Activated T-cell treated with anti-CD3 and anti-CD28 coated beads, Interleukin-2, amount 50 U/mL, for 24 hours (primary cell): ENCODE results near the gene ARFGEF2.

Source experiments
- DNase-seq: peaks from one replicate; pipeline ENCODE4 v3.0.0-alpha.2; 2020
- H3K27ac Mint-ChIP-seq: 2 replicates; pipeline ENCODE4 v1.8.0; 2020; ENCODE audit warnings: mild to moderate bottlenecking, mixed read lengths
- H3K27me3 Mint-ChIP-seq: 2 replicates; pipeline ENCODE4 v1.8.0; 2020; ENCODE audit warnings: mixed read lengths
- H3K36me3 Mint-ChIP-seq: 2 replicates; pipeline ENCODE4 v1.8.0; 2020; ENCODE audit warnings: low read depth, mixed read lengths
- H3K4me1 Mint-ChIP-seq: 2 replicates; pipeline ENCODE4 v1.8.0; 2020; ENCODE audit warnings: low read depth, mixed read lengths
- H3K4me3 Mint-ChIP-seq: 2 replicates; pipeline ENCODE4 v1.8.0; 2020; ENCODE audit warnings: mild to moderate bottlenecking, moderate library complexity, mixed read lengths
- H3K9me3 Mint-ChIP-seq: 2 replicates; pipeline ENCODE4 v1.8.0; 2020; ENCODE audit warnings: mixed read lengths

The ARFGEF2 gene

DNA sequence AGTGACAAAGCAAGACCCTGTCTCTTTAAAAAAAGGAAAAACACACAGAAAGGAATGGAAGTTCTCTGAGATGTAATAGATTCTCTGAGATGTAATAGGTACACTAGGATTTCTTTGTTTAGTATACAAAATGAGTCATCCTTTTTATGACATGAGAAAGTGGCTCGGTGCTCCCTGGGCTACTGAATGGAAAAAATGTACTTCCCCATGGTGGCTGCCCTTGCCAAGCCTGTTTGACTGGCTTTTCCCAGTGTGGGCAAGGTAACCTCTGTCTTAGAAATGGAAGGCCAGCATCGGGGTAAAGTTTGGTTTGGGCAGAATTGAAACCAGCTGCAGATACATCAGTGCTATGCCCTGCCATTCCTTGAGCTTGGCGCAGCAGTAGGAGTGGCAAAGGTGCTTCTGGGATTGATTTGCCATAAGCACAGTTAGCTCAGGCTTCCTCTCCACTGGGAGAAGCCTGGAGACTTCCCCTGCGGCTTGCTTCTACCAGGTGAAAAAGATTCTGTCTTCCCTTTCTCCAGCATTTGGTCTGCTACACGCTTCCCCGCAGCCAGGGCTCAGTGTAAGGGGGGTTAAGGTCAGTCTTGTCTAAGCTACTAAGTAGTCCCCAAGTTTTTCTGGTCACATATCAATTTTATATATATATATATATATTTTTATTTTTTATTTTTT, 24.5 kb downstream of the ARFGEF2 start:
- Mint-ChIP-seq H3K36me3 (peaks cover 71% of the 10 kb centered on the region), H3K27ac (peak overlapping the region; percentile 34), H3K27me3 (no peaks in the 10 kb centered on the region), H3K4me1 (no peaks in the 10 kb centered on the region), H3K4me3 (no peak overlapping the region), H3K9me3 (no peaks in the 10 kb centered on the region)
- DNase-seq: no peak

DNA sequence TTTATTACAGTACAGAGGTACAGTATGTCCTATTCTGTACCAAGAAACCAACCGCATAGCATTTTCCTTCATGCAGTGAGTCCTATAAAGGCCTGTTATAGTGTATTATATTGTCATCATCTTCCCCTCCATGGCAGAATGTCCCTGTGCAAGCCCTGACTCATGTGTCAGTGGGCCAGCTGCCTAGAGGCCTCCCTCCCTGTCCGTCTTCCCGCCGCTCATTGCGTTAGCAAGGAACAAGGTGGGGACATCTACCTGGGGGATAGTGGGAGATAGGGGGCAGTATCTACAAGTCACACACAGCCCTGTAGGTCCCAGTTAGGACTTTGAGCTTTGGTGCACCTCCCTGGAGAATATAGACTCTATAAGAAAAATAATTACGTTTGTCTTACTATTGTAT, 27.1 kb downstream of the ARFGEF2 start:
- Mint-ChIP-seq H3K36me3 (peaks cover 77% of the 10 kb centered on the region), H3K9me3 (no peaks in the 10 kb centered on the region), H3K27ac (no peak overlapping the region), H3K4me3 (no peak overlapping the region), H3K27me3 (no peaks in the 10 kb centered on the region), H3K4me1 (no peaks in the 10 kb centered on the region)
- DNase-seq: no peak

DNA sequence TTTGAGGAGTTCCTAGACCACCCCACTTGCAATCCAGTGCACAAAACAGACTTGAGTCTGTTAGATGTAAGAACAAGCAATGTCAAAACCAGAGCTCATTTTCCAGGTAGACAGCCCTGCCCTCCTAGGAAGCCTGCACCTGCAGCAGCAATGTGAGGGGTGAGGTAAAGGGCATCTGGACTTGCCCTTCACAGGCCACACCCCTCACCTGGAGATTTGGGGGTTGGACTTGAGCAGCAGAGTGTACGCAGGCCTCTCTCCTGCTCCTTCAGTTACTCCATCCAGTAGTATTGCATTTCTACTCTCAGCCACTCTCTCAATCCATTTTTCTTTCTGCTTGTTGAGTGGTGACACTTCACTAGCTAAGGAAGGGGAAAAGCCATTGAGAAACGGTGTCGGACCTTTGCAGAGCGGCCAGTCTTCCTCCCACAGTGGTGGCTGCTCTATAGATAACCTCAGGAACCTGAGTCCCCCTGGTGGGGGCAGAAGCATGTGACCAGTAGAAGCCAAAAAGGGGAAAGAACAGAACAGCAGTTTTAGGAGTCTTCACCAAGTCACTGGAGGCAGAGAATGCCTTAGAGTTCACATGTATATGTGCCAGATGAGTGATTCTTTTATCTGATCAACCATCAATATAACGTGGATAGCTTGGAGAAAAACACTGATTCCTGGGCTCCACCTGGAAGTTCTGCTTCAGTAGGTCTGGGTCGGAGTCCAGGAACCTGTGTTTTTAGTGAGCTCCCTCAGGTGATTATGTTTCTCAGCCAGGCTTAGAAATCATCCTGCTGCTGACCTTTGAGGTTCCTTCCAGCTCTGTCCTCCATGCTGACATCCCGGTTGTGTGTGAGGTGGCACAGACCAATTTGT, 28.0 kb downstream of the ARFGEF2 start:
- Mint-ChIP-seq H3K4me3 (no peak overlapping the region), H3K27me3 (no peaks in the 10 kb centered on the region), H3K4me1 (no peaks in the 10 kb centered on the region), H3K36me3 (peaks cover 78% of the 10 kb centered on the region), H3K27ac (no peak overlapping the region), H3K9me3 (no peaks in the 10 kb centered on the region)
- no peak for DNase-seq

DNA sequence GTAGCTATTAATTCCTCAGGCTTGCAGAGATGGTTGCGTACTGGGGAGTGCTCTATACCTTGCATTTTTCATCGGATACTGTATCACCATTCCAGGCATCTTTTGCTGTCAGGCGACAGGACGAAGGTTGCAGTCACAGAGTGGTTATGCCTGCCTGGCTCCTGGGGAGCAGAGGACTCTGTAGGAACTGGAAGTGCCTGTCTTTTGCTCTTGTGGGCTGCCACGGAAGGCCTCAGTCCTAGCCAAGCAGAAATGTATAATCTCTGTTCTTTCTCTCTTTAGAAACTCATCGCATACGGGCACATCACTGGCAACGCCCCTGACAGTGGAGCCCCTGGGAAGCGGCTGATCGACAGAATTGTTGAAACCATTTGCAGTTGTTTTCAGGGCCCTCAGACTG, 29.5 kb downstream of the ARFGEF2 start:
- H3K9me3 Mint-ChIP-seq: no peaks in the 10 kb centered on the region
- H3K36me3 Mint-ChIP-seq: peaks cover 79% of the 10 kb centered on the region
- no peak for DNase-seq
- H3K27ac Mint-ChIP-seq: no peak overlapping the region
- no peak overlapping the region for H3K4me3 Mint-ChIP-seq
- H3K27me3 Mint-ChIP-seq: no peaks in the 10 kb centered on the region
- no peaks in the 10 kb centered on the region for H3K4me1 Mint-ChIP-seq

DNA sequence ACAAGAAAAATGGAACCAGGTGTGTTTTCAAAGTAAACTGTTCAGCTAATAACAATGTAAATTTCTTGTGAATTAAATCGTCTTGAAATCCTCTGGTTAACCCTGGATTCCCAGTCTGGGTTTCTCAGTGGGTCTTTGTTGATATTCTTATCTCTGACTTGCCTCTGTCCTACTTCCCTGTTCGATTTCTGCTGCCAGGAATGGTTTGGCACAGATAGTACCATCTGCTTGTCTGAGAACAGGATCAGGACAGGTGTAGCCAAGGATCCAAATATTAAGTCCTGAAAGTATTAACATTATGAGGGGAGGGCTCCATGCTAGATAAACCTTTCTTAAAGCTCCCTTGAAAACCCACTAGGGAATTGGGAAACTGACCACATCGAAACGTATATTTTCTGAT, 30.1 kb downstream of the ARFGEF2 start:
- H3K36me3 Mint-ChIP-seq: peaks cover 83% of the 10 kb centered on the region
- H3K4me3 Mint-ChIP-seq: no peak overlapping the region
- no peak for DNase-seq
- no peaks in the 10 kb centered on the region for H3K27me3 Mint-ChIP-seq
- no peaks in the 10 kb centered on the region for H3K9me3 Mint-ChIP-seq
- H3K27ac Mint-ChIP-seq: no peak overlapping the region
- H3K4me1 Mint-ChIP-seq: no peaks in the 10 kb centered on the region

DNA sequence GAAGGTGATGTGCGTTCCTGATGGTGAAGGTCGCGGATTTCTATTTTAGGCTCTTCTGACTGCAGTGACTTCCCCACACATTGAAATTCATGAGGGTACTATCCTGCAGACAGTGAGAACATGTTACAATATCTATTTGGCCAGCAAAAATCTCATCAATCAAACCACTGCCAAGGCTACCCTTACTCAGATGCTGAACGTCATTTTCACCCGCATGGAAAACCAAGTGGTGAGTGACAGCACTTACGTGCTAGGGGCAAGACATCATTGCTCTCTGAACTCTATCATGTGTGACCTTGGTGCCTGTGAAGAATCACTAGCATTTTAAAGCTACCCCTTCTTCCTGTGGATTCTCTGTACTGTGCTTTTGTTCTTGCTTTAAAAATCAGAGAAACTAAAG, 31.1 kb downstream of the ARFGEF2 start:
- no peaks in the 10 kb centered on the region for H3K9me3 Mint-ChIP-seq

DNA sequence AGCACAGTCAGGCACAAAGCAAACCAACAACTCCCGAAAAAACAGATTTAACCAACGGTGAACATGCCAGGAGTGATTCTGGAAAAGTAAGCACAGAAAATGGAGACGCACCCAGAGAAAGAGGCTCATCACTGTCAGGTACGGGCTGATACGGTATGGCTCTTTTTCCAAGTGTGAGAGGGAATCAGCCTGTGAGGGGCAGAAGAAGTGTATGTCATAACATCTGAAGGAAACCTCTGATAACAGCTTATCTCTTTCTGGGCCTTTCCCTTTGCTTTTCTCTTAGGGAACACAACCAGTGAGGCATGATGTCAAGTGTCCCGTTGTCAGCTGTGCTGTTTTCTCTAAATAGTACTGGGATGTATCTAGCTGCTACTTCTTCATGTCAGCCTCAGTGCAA, 32.1 kb downstream of the ARFGEF2 start:
- no peak overlapping the region for H3K27ac Mint-ChIP-seq
- no peaks in the 10 kb centered on the region for H3K27me3 Mint-ChIP-seq
- peaks cover 93% of the 10 kb centered on the region for H3K36me3 Mint-ChIP-seq
- no peak for DNase-seq
- no peaks in the 10 kb centered on the region for H3K4me1 Mint-ChIP-seq
- H3K9me3 Mint-ChIP-seq: no peaks in the 10 kb centered on the region
- no peak overlapping the region for H3K4me3 Mint-ChIP-seq

More for the DNA sequence above, 31.1 kb downstream of the ARFGEF2 start:
- Mint-ChIP-seq H3K4me1 (no peaks in the 10 kb centered on the region), H3K36me3 (peaks cover 93% of the 10 kb centered on the region), H3K27ac (no peak overlapping the region), H3K27me3 (no peaks in the 10 kb centered on the region), H3K4me3 (no peak overlapping the region)
- no peak for DNase-seq

DNA sequence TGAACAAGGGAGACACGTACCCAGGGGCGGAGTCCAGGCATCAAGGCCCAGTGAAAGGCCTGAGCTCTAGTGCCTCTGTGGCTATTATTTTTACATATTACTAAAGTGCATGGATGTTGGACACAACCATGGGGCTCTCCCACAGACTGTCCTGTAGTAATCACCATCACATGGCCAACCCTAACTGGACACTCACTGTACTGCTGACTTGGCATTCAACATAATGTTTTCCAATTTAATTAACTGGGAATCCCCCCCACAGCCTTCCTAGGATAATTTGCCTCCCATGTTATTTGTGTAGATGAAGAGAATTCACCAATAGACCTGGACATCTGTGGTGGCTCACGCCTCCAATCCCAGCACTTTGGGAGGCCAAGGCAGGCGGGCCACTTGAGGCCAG, 34.5 kb downstream of the ARFGEF2 start:
- Mint-ChIP-seq H3K9me3 (no peaks in the 10 kb centered on the region), H3K4me3 (no peak overlapping the region), H3K27ac (no peak overlapping the region), H3K27me3 (no peaks in the 10 kb centered on the region), H3K36me3 (peaks cover 84% of the 10 kb centered on the region), H3K4me1 (peaks cover 3% of the 10 kb centered on the region)
- DNase-seq: no peak

DNA sequence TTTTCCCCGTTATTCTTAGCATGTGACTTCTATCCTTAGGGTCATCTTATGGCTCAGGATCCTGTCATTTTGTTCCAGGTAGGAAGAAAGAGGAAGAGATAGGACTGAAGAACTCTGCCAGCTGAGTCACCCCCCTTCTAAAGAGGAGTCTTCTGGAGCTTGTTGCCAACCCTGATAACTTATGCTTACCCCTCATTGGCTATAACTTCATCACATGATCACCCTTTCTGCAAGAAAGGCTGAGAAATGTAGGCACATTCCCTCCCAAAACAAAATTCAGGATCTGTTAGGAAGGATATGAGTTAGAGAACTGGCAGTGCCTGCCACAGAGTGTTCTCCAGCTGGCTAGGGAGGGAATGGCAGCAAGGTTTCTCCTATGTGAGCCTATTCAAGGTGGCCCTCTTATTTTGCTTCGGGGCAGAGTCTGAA, 35.6 kb downstream of the ARFGEF2 start:
- H3K4me1 Mint-ChIP-seq: peaks cover 3% of the 10 kb centered on the region
- H3K36me3 Mint-ChIP-seq: peaks cover 77% of the 10 kb centered on the region
- H3K27me3 Mint-ChIP-seq: no peaks in the 10 kb centered on the region
- H3K27ac Mint-ChIP-seq: peak overlapping the region; percentile 54
- H3K9me3 Mint-ChIP-seq: no peaks in the 10 kb centered on the region
- DNase-seq: no peak
- H3K4me3 Mint-ChIP-seq: no peak overlapping the region

DNA sequence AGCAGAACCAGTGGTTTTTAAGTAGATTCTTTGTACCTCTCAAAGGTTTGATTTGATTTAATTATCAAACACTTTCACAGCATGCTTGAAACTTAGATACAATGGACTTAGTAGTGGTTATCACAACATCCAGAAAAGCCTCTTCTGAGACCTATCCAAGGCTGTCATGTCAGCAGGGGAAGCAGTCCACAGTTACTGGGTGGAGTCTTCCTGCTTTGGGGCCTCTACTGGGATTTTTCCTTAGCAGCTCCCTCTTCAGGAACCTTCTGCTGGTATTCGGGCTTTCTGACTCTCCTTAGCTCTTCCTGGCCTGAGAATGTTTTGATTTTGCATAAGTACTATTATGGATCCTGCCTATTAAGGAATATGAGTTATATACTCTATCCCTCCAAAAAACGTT, 36.0 kb downstream of the ARFGEF2 start:
- Mint-ChIP-seq H3K27ac (peak overlapping the region; percentile 54), H3K4me3 (no peak overlapping the region), H3K27me3 (no peaks in the 10 kb centered on the region), H3K9me3 (no peaks in the 10 kb centered on the region), H3K36me3 (peaks cover 74% of the 10 kb centered on the region), H3K4me1 (peaks cover 3% of the 10 kb centered on the region)
- DNase-seq: no peak

DNA sequence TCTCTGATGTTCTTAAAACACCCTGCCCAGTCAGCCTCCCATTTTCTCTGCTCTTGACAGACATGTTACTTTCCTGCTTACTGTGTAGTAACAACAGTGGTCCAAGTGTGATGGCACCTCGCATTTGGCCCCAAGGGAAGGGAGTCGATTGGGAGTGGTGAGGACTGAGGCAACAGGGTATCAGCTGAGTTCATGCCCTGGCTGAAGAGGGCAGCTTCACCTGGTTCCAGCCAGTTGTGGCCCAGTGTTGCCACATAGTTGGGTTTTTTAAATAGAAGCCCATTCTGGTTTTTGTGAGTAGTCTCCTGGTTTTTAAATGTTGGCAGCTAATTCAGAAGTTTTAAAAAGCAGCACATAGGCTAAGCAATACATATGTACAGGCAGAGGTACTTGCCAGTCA, 37.2 kb downstream of the ARFGEF2 start:
- Mint-ChIP-seq H3K27me3 (no peaks in the 10 kb centered on the region), H3K9me3 (no peaks in the 10 kb centered on the region), H3K4me3 (no peak overlapping the region), H3K36me3 (peaks cover 74% of the 10 kb centered on the region), H3K4me1 (peaks cover 3% of the 10 kb centered on the region), H3K27ac (peak overlapping the region; percentile 65)
- no peak for DNase-seq

DNA sequence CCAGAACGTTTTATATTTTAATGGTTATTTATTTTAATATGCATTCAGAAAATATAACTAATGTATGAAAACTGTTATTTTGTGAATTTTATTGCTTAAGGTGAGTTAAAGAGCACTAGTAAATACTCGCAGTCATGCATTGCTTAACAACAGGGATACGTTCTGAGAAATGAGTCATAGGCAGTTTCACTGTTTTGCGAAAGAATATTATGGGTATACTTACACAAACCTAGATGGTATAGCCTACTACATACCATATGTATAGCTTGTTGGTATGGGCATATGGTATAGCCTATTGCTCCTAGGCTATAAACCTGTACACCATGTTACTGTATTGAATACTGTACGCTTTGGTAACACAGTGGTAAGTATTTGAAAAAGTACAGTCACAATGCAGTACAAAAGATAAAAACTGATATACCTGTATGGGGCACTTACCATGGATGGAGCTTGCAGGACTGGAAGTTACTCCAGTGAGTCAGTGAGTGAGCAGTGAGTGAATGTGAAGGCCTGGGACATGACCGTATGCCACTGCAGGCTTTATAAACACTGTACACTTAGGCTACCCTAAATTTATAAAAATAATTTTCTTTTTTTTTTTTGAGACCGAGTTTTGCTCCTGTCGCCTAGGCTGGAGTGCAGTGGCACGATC, 38.5 kb downstream of the ARFGEF2 start:
- Mint-ChIP-seq H3K27ac (no peak overlapping the region), H3K27me3 (no peaks in the 10 kb centered on the region), H3K4me1 (peaks cover 5% of the 10 kb centered on the region), H3K9me3 (no peaks in the 10 kb centered on the region), H3K36me3 (peaks cover 72% of the 10 kb centered on the region), H3K4me3 (no peak overlapping the region)
- DNase-seq: no peak

DNA sequence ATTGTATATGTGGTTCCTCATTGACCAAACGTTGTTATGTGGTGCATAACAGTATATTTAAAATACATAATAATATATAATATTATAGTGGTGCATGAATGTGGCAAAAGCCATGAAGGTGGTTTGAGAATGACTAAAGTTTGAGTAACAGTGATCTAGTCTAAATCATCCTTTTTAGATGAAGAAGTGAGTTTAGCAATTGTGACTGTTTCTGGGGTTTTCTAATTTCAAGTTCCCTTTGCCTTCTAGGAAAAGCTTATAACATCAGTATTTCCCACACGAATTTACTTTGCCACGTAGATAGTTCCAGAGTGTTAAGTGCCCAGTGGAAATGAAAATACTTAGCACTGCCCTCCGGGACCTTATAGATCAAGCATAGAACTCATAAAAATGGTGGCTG, 40.9 kb downstream of the ARFGEF2 start:
- Mint-ChIP-seq H3K27ac (no peak overlapping the region), H3K4me1 (peaks cover 5% of the 10 kb centered on the region), H3K27me3 (no peaks in the 10 kb centered on the region), H3K9me3 (no peaks in the 10 kb centered on the region), H3K36me3 (peaks cover 71% of the 10 kb centered on the region), H3K4me3 (no peak overlapping the region)
- no peak for DNase-seq

DNA sequence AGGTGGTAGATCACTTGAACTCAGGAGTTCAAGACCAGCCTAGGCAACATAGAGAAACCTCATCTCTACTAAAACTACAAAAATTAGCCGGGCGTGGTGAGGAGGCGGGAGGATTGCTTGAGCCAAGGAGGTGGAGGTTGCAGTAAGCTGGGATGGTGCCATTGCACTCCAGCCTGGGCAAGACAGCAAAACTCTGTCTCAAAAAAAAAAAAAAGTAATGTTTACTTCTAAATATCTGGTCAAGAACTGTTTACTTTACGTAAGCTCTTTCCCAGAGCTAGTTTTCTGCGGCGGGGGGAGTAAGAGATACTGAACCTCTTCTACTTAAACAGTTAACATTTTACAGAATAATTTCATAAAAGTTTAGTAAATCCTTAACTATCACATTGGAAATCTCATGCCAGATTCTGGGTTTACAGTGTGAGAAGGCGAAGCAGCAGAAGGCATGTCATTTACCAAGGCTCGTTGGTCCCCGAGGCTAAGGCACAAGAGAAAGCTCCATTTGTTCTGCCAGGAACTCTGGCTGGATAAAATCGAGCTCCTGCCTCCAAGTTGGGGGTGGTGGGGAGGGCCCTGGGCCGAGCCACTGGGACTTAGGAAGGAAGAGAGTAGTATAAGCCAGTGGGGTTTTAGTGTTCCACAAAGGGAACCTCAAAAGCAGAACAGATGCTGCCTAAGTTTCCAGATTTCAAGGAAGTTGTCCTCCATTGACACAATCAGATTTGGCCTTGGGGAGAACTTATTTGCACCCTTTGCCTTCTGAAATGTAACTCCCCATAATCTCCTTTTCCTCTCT, 41.7 kb downstream of the ARFGEF2 start:
- Mint-ChIP-seq H3K4me1 (peaks cover 5% of the 10 kb centered on the region), H3K36me3 (peaks cover 67% of the 10 kb centered on the region), H3K9me3 (no peaks in the 10 kb centered on the region), H3K4me3 (no peak overlapping the region), H3K27ac (no peak overlapping the region), H3K27me3 (no peaks in the 10 kb centered on the region)
- no peak for DNase-seq
